Smooth muscle cell (in vitro differentiated cells): ENCODE measurements around the gene ANO9. TPM values are rescaled to one million over a fixed set of nuclear protein-coding genes. Genes with fewer than 3 reads are reported as not detected.

ENCODE experiments used
- DNase-seq: peaks from one replicate; lab custom pipeline; 2025; ENCODE audit not compliant: unreplicated experiment; lab: John Stamatoyannopoulos, UW
- H2AFZ ChIP-seq: fragments of 200-600 bp; sonication (generic); 2 replicates; pipeline ENCODE4 v1.6.0; 2016; ENCODE audit warnings: antibody characterized with exemption, low read depth, mild to moderate bottlenecking
- H3F3A ChIP-seq: fragments of 200-600 bp; sonication (generic); 2 replicates; pipeline ENCODE4 v1.6.0; 2017; ENCODE audit warnings: antibody characterized with exemption, low read depth
- H3K27ac ChIP-seq: fragments of 200-600 bp; sonication (generic); 2 replicates; pipeline ENCODE4 v1.5.1; 2016; ENCODE audit warnings: low read depth, mild to moderate bottlenecking
- H3K27me3 ChIP-seq: fragments of 200-600 bp; sonication (generic); 2 replicates; pipeline ENCODE4 v1.6.1; 2016; ENCODE audit warnings: low read depth, mild to moderate bottlenecking
- H3K36me3 ChIP-seq: fragments of 200-600 bp; sonication (generic); 2 replicates; pipeline ENCODE4 v1.5.1; 2016; ENCODE audit warnings: low read depth
- H3K4me1 ChIP-seq: fragments of 200-600 bp; sonication (generic); 2 replicates; pipeline ENCODE4 v1.5.1; 2016; ENCODE audit warnings: low read depth
- H3K4me2 ChIP-seq: fragments of 200-600 bp; sonication (generic); 2 replicates; pipeline ENCODE4 v1.6.0; 2016; ENCODE audit warnings: mild to moderate bottlenecking
- H3K4me3 ChIP-seq: fragments of 200-600 bp; sonication (generic); 2 replicates; pipeline ENCODE4 v1.5.1; 2016; ENCODE audit warnings: mild to moderate bottlenecking
- H3K79me2 ChIP-seq: fragments of 200-600 bp; sonication (generic); 2 replicates; pipeline ENCODE4 v1.6.0; 2016; ENCODE audit warnings: low read depth, mild to moderate bottlenecking
- H3K9ac ChIP-seq: fragments of 200-600 bp; sonication (generic); 2 replicates; pipeline ENCODE4 v1.6.0; 2016; ENCODE audit warnings: low read depth
- H3K9me3 ChIP-seq: fragments of 200-600 bp; sonication (generic); replicated peaks from 2 replicates; pipeline ENCODE4 v1.5.1; 2016; ENCODE audit warnings: low read depth
- H4K20me1 ChIP-seq: fragments of 200-600 bp; sonication (generic); 2 replicates; pipeline ENCODE4 v1.6.0; 2016; ENCODE audit warnings: low read depth
- WGBS: methylation state at CpG from one replicate; pipeline ENCODE4 v1.1.7; 2016; ENCODE audit warnings: low lambda C conversion rate; 5-methylcytosine and 5-hydroxymethylcytosine counted together
- polyA plus RNA-seq: library from polyadenylated mRNA; unstranded; fragments of >200 nt; fragmentation: Nextera tagmentation; extraction: Ambion mirVana; gene quantifications from 2 replicates; pipeline ENCODE4 v1.2.1, GENCODE V29; 2016
- total RNA-seq: library from RNA; depleted of rRNA; stranded (reverse); fragments of >200 nt; gene quantifications from 2 replicates; pipeline ENCODE4 v1.2.3, GENCODE V29; 2014
- TF ChIP-seq, protein P1 (sequence below): fragments of 200-600 bp; sonication (generic); IDR thresholded peaks from 2 replicates; pipeline ENCODE4 v1.5.1; 2017; ENCODE audit warnings: borderline replicate concordance, mild to moderate bottlenecking, antibody characterized with exemption; ENCODE audit not compliant: insufficient read depth, poor library complexity, severe bottlenecking

The ANO9 gene
- total and polyA plus RNA-seq, 2 experiments from 2014 or later: 0.67 to 1.5 TPM

DNA sequence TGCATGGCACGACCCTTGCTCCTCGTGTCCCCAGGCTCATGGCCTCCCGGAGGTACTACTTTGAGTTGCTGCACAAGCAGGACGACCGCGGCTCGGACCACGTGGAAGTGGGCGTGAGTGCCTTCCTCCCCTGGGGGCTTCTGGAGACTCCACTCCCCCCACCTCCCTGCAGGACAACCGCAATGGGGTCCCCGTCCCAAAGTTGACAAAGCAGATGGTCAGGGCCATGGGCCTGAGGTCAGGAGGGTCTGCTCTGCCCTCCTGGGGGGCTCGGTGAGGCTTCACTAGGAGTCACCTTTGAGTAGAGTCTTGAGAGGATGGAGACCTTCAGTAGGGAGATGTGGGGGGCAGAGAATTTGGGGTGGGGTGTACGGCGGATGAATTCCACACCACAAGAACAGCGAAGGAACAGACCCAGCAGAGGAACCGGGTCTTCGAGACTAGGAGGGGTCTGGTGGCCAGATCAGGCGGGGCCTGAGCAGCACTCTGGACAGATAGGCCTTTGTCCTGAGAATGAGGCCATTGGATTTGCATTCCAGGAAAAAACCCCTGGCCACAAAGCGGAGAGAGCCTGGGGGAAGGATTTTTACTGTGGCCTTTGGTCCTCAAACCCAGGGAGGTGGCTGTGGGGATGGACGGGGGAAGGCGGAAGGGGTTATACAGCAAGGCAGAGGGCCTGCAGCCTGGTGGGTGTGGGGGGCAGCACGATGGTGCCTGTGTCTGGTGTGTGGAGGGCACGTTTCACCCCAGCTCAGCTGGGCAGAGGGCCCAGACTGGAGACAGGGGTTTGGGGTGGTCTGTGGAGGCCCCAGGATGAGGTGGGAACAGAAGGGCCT is 67.9 kb downstream of the ANO9 start:
- Histone ChIP-seq H3K9me3 (no peaks in the 10 kb centered on the region), H3K4me2 (no peak overlapping the region), H2AFZ (no peak overlapping the region), H3K27me3 (no peaks in the 10 kb centered on the region), H3F3A (no peaks in the 10 kb centered on the region), H3K4me3 (no peak overlapping the region), H3K36me3 (no peaks in the 10 kb centered on the region), H4K20me1 (peaks cover 21% of the 10 kb centered on the region), H3K27ac (no peak overlapping the region), H3K4me1 (peaks cover 7% of the 10 kb centered on the region), H3K79me2 (no peaks in the 10 kb centered on the region), H3K9ac (no peak overlapping the region)
- WGBS: 97% methylated on average over 22 of the region's 23 CpGs
- DNase-seq: no peak
- TF ChIP-seq, protein P1, sequence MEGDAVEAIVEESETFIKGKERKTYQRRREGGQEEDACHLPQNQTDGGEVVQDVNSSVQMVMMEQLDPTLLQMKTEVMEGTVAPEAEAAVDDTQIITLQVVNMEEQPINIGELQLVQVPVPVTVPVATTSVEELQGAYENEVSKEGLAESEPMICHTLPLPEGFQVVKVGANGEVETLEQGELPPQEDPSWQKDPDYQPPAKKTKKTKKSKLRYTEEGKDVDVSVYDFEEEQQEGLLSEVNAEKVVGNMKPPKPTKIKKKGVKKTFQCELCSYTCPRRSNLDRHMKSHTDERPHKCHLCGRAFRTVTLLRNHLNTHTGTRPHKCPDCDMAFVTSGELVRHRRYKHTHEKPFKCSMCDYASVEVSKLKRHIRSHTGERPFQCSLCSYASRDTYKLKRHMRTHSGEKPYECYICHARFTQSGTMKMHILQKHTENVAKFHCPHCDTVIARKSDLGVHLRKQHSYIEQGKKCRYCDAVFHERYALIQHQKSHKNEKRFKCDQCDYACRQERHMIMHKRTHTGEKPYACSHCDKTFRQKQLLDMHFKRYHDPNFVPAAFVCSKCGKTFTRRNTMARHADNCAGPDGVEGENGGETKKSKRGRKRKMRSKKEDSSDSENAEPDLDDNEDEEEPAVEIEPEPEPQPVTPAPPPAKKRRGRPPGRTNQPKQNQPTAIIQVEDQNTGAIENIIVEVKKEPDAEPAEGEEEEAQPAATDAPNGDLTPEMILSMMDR: no peak

DNA sequence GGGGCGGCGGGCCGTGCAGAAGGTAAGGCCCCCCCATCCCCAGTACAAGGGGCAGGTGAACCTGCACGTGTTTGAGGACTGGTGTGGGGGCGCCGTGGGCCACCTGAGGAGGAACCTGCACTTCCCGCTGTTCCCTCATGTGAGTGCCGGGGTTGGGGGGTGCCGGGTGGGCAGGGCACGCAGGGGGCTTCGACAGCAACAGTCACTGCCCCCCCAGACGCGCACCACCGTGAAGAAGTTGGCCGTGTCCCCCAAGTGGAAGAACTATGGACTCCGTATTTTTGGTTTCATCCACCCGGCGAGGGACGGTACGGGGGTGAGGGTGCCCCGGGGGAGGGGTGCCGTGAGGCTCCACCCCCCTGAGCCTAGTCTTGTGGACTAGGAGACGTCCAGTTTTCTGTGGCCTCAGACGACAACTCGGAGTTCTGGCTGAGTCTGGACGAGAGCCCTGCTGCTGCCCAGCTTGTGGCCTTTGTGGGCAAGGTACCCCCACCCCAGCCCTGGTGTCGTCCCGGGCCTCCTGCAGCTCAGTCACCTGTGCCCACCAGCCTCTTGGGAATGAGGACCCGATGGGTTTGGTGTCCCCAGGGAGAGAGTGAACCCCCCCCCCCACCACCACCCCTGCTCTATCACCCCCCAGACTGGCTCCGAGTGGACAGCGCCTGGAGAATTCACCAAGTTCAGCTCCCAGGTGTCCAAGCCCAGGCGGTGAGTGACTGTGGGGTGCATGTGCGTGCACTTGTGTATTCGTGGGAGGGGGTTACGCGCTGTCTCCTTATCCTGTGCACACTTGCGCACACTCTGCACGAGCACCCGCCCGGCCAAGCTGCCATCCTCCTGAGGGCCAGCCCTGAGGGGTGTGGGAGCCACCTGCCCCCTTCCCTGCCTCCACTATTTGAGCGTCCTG is 68.7 kb downstream of the ANO9 start:
- Histone ChIP-seq H3K9me3 (no peaks in the 10 kb centered on the region), H3K4me2 (no peak overlapping the region), H4K20me1 (peaks cover 21% of the 10 kb centered on the region), H3K79me2 (no peaks in the 10 kb centered on the region), H2AFZ (no peak overlapping the region), H3K4me1 (peaks cover 7% of the 10 kb centered on the region), H3K27ac (no peak overlapping the region), H3K4me3 (no peak overlapping the region), H3K27me3 (no peaks in the 10 kb centered on the region), H3K36me3 (no peaks in the 10 kb centered on the region), H3K9ac (no peak overlapping the region), H3F3A (no peaks in the 10 kb centered on the region)
- 95% methylated on average over 37 of the region's 41 CpGs for WGBS
- DNase-seq: no peak
- TF ChIP-seq, protein P1: no peak

DNA sequence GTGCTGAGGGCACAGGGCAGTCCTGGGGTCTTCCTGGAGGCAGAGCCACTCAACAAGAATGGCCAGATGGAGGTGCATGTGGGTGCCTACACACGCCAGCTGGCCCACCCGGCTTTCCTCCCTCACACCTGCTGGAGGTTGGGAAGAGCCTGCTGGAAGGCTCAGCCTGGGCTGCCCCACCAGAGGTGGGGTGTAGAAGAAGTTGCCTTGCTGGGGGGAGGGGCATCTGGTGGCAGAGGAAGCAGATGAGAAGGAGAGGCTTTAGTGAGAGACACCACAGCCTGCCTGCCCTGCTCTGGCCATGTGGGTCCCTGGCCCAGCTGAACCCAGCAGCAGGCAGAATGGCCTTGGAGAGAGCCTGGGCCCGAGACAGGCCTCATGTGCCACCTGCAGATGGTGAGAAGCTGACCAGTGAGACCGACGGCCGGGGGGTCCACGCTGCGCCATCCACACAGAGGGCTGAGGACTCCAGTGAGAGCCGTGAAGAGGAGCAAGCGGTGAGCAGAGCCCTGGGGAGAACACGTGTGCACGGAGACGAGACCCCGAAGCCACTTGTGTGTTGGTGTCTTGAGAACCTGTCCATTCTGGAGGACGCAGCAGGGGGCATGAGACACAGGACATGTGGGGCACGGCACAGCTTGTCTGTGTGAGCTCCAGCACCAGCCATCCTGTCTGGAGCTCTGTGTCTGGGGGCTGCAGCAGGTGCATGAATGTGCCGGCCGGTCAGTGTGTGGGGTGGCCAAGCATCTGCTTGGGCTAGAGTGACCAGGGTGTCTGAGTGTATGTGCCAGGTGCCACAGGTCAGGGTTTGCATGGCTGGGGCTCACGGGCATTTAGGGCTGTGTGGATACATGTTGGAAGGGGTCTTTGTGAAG is 69.9 kb downstream of the ANO9 start:
- Histone ChIP-seq H3K9me3 (no peaks in the 10 kb centered on the region), H3K4me1 (peaks cover 7% of the 10 kb centered on the region), H3K4me2 (no peak overlapping the region), H3K9ac (no peak overlapping the region), H3K27ac (no peak overlapping the region), H4K20me1 (peaks cover 21% of the 10 kb centered on the region), H3K4me3 (no peak overlapping the region), H3K36me3 (no peaks in the 10 kb centered on the region), H2AFZ (no peak overlapping the region), H3K79me2 (no peaks in the 10 kb centered on the region), H3F3A (no peaks in the 10 kb centered on the region), H3K27me3 (no peaks in the 10 kb centered on the region)
- TF ChIP-seq, protein P1: no peak
- WGBS: 97% methylated on average over 19 of the region's 19 CpGs
- no peak for DNase-seq
